Uterus (tissue), 4 donors: Measurements from ENCODE around the gene GOLGA5. TPM values are rescaled to one million over a fixed set of nuclear protein-coding genes. Genes with fewer than 3 reads are reported as not detected.
"Not testable (repeated sequence)": the region's sequence is repeated elsewhere in the genome, so short reads cannot be mapped to it uniquely, and the experiment has no call there.

Experiments
- DNase-seq, 2 donors: peaks; one replicate each; pipeline ENCODE4 v3.0.0-alpha.2; 2019 to 2020
- H3K27ac ChIP-seq, 2 donors: fragments of 200-600 bp; sonication (generic); 1 replicate in 1 of 2; 2 replicates in 1 of 2; pipeline ENCODE4 v1.5.1; 2016 to 2018
- H3K27me3 ChIP-seq, 2 donors: fragments of 200-600 bp; sonication (generic); one replicate each; pipeline ENCODE4 v1.5.1; 2018 to 2019; ENCODE audit warnings: control low read depth in 1 of 2
- H3K36me3 ChIP-seq, 2 donors: fragments of 200-600 bp; sonication (generic); one replicate each; pipeline ENCODE4 v1.5.1; 2019; ENCODE audit warnings: control low read depth in 1 of 2
- H3K4me1 ChIP-seq, 2 donors: fragments of 200-600 bp; sonication (generic); one replicate each; pipeline ENCODE4 v1.5.1; 2018 to 2019; ENCODE audit warnings: control low read depth in 1 of 2
- H3K4me3 ChIP-seq, 2 donors: fragments of 200-600 bp; sonication (generic); 1 replicate in 1 of 2; 2 replicates in 1 of 2; pipeline ENCODE4 v1.5.1; 2018 to 2019; ENCODE audit warnings: mild to moderate bottlenecking in 1 of 2
- H3K9me3 ChIP-seq, 2 donors: fragments of 200-600 bp; sonication (generic); one replicate each; pipeline ENCODE4 v1.5.1; 2019; ENCODE audit warnings: control low read depth in 1 of 2
- POLR2A ChIP-seq, 2 donors: fragments of 450-650 bp; IDR thresholded peaks; one replicate each; pipeline ENCODE4 v1.6.1; 2016; ENCODE audit warnings: antibody characterized with exemption in 2 of 2, mild to moderate bottlenecking in 1 of 2, moderate library complexity in 1 of 2
- intact Hi-C: fragments of 100-400 bp; cut with DNase I; formaldehyde crosslinking; loops from one replicate; pipeline ENCODE4 v1.15.1; 2023; ENCODE audit warnings: low total_unique reads
- total RNA-seq, 4 donors: library from RNA; depleted of rRNA in 3 of 4; stranded (reverse); fragments of >200 nt in 3 of 4; gene quantifications; one replicate each; pipeline versions ENCODE4 v1.1.0 to v1.2.4, GENCODE V29; 2014 to 2023
- TF ChIP-seq, protein P1 (sequence below), 4 experiments: fragments of 200-600 bp in 2 of 4; fragments of 450-650 bp in 2 of 4; sonication (generic) in 2 of 4; IDR thresholded peaks; one replicate each; pipeline ENCODE4 v1.5.1; 2016 to 2019; ENCODE audit warnings: antibody characterized with exemption in 4 of 4, mild to moderate bottlenecking in 2 of 4, moderate library complexity in 1 of 4
- donor health status: DM: yes; HTN: yes; CAD: no.

GOLGA5 gene
- total RNA-seq, 4 donors from 2014 or later = 30.3 to 63.0 (median 46.6) TPM

DNA sequence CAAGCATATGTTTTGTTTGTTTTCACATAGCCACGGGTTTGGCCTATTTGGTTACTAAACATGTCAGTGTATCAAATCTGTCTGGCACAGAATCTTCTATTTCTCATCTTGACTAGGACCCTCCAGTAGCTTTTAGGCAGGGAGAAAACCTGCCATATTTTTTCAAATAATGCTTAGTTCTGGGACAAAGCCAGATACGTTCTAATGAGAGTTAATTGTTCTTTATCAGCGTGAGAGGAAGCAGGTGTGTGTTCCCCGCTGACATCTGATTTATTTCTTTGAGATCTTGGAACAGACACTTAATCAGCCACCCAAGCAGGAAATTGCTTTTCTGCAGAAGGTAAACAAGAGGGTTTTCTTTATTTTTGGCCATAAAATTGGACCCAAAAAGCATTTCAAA, 54.8 kb downstream of the GOLGA5 start:
- no peak for DNase-seq
- no peaks in the 10 kb centered on the region for H3K27me3 ChIP-seq
- TF ChIP-seq POLR2A (IDR thresholded peaks at IDR 0.05) = no peak
- TF ChIP-seq, protein P1, sequence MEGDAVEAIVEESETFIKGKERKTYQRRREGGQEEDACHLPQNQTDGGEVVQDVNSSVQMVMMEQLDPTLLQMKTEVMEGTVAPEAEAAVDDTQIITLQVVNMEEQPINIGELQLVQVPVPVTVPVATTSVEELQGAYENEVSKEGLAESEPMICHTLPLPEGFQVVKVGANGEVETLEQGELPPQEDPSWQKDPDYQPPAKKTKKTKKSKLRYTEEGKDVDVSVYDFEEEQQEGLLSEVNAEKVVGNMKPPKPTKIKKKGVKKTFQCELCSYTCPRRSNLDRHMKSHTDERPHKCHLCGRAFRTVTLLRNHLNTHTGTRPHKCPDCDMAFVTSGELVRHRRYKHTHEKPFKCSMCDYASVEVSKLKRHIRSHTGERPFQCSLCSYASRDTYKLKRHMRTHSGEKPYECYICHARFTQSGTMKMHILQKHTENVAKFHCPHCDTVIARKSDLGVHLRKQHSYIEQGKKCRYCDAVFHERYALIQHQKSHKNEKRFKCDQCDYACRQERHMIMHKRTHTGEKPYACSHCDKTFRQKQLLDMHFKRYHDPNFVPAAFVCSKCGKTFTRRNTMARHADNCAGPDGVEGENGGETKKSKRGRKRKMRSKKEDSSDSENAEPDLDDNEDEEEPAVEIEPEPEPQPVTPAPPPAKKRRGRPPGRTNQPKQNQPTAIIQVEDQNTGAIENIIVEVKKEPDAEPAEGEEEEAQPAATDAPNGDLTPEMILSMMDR (IDR thresholded peaks at IDR 0.05) = no peak
- H3K9me3 ChIP-seq = no peaks in the 10 kb centered on the region
- no peaks in the 10 kb centered on the region for H3K4me1 ChIP-seq
- H3K4me3 ChIP-seq = no peak overlapping the region
- H3K27ac ChIP-seq = no peak overlapping the region
- intact Hi-C loops = no loop called here
- no peaks in the 10 kb centered on the region for H3K36me3 ChIP-seq

DNA sequence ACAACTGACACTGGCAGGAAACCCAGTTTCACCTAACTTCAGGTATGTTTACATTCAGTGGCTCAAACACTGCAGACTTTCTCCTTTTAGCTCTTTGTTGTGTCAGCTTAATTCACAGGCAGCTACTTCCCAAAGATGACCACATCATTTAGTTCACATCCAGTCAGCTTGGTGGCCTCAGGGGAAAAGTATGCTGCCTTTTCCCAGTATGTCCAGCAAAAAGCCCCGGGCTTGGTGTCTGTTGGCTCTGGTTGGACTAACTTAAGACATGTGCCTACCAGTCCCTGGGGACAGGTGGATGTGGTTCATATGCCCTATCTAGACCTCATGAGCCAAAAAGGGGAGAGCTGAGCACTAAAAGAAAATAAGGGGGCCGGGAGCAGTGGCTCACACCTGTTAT, 56.4 kb downstream of the GOLGA5 start:
- no peak overlapping the region for H3K4me3 ChIP-seq
- H3K9me3 ChIP-seq = no peaks in the 10 kb centered on the region
- H3K4me1 ChIP-seq = no peaks in the 10 kb centered on the region
- H3K27me3 ChIP-seq = no peaks in the 10 kb centered on the region
- no peak for DNase-seq
- H3K36me3 ChIP-seq = no peaks in the 10 kb centered on the region
- intact Hi-C loops = no loop called here
- TF ChIP-seq, protein P1 (IDR thresholded peaks at IDR 0.05) = no peak
- TF ChIP-seq POLR2A (IDR thresholded peaks at IDR 0.05) = no peak
- no peak overlapping the region for H3K27ac ChIP-seq

DNA sequence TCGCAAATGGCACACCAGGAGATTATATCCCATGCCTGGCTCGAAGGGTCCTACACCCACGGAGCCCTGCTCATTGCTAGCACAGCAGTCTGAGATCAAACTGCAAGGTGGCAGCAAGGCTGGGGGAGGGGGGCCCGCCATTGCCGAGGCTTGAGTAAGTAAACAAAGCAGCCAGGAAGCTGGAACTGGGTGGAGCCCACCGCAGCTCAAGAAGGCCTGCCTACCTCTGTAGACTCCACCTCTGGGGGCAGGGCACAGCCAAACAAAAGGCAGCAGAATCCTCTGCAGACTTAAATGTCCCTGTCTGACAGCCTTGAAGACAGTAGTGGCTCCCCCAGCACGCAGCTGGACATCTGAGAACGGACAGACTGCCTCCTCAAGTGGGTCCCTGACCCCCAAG, 59.0 kb downstream of the GOLGA5 start:
- intact Hi-C loops, H3K9me3 ChIP-seq, H3K36me3 ChIP-seq, H3K4me1 ChIP-seq, H3K27me3 ChIP-seq, H3K27ac ChIP-seq, DNase-seq, H3K4me3 ChIP-seq: not testable (repeated sequence)

DNA sequence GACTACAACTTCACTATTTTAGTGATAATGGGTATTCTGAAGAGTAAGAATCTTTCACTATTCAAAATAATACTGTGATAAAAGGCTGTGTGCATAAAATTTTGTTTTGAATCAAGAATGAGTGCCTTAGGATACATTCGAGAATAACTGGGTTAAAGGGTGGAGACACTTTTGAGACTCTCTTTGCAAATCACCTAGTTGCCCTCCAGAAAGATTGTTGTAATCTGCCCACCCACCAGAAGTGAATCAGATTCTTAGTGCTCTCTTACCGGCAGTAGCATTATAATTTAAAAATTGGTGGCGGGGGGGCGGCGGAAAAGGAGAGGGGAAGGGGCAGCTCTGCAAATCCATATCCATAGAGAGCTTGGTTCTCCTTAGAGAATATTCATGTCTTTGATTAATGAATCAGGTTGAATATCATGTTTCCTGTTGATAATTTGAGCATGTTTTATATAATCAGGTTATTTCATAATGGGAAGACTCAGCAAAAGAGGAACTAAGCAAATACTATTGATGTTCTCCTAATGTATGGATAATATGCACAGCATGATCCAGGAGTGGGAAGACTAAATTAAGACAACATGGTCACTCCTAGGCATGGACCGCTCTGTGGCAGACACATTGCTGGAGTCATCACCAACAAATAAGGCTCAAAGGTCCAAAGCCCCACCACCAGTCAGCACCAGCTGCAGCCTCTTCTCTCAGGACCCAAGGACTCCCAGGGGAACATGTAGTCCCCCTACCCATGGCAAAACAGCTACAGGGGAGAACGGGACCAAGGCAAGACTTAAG, 66.1 kb downstream of the GOLGA5 start:
- H3K9me3 ChIP-seq = no peaks in the 10 kb centered on the region
- TF ChIP-seq POLR2A (IDR thresholded peaks at IDR 0.05) = no peak
- TF ChIP-seq, protein P1 (IDR thresholded peaks at IDR 0.05) = no peak
- no peak overlapping the region for H3K27ac ChIP-seq
- no peaks in the 10 kb centered on the region for H3K27me3 ChIP-seq
- H3K4me1 ChIP-seq = no peaks in the 10 kb centered on the region
- intact Hi-C loops = no loop called here
- DNase-seq = no peak
- no peak overlapping the region for H3K4me3 ChIP-seq
- H3K36me3 ChIP-seq = no peaks in the 10 kb centered on the region

DNA sequence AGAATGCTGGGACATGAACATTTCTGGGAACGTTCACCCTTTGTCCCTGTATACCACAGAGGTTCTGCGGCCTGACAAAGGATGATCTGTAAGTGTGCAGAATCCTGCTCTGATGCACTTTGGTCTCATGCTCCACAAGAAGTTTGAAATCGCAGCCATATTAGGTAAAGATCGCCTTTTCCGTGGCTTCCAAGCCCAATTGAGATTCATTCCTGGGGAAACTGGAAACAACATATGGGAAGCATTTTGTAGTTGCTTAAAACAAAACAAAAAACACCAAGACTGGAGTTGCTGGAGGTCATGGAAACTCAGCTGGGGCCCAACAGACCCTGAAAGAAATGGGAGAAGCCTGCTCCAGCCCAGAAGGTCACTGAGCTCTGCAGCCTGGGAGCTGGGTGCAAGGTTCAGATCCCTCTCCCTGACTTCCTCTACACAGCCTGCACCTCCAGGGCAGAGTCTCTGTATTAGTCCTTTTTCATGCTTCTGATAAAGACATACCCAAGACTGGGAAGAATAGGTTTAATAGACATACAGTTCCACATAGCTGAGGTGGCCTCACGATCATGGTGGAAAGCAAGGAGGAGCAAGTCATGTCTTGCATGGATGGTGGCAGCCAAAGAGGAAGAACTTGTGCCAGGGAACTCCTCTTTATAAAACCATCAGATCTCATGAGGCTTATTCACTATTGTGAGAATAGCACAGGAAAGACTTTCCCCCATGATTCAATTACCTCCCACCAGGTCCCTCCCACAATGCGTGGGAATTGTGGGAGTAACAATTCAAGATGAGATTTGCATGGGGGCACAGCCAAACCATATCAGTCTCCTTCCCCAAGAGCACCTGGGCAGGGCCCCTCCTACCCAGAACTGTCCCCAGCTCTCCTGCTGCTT, 68.0 kb downstream of the GOLGA5 start:
- Histone ChIP-seq H3K4me3 (no peak overlapping the region), H3K27ac (no peak overlapping the region), H3K9me3 (no peaks in the 10 kb centered on the region), H3K27me3 (no peaks in the 10 kb centered on the region), H3K36me3 (no peaks in the 10 kb centered on the region), H3K4me1 (no peaks in the 10 kb centered on the region)
- no peak for DNase-seq
- TF ChIP-seq, protein P1 (IDR thresholded peaks at IDR 0.05) = no peak
- no peak for TF ChIP-seq POLR2A (IDR thresholded peaks at IDR 0.05)
- intact Hi-C loops = no loop called here
